SK-N-SH (cell line): ENCODE data around the gene AP3S2. TPM values are rescaled to one million over a fixed set of nuclear protein-coding genes. Genes with fewer than 3 reads are reported as not detected.

ENCODE experiments used
- CTCF ChIA-PET: fragments of 300-600, 350-600 bp; formaldehyde crosslinking; extraction: SDS; loops from one replicate; lab custom pipeline; 2021; lab: Yijun Ruan, JAX
- POLR2A ChIA-PET: fragments of 350-600 bp; sonication (Branson Sonifier 250); formaldehyde crosslinking; extraction: SDS; loops from one replicate; lab custom pipeline; 2020; ENCODE audit warnings: antibody characterized with exemption, inconsistent platforms; lab: Yijun Ruan, JAX
- DNase-seq: peaks from one replicate; pipeline ENCODE4 v3.0.0; 2012
- H2AFZ ChIP-seq: fragments of 200-600 bp; sonication (generic); 2 replicates; pipeline ENCODE4 v1.8.1; 2016; ENCODE audit warnings: antibody characterized with exemption, mild to moderate bottlenecking, low read depth
- H3F3A ChIP-seq: fragments of 200-600 bp; sonication (generic); replicated peaks from 2 replicates; pipeline ENCODE3; 2016; ENCODE audit warnings: antibody characterized with exemption, mild to moderate bottlenecking; ENCODE audit not compliant: insufficient read depth
- H3K27ac ChIP-seq, 2 experiments: fragments of 200-500 bp in 1 of 2; fragments of 200-600 bp in 1 of 2; sonication (Bioruptor generic) in 1 of 2; sonication (generic), shearing (Covaris generic) in 1 of 2; 2 replicates each; pipeline versions ENCODE4 v1.5.1 to v1.6.1; 2014 to 2016; ENCODE audit warnings: low read depth in 2 of 2, inconsistent platforms in 1 of 2, low read length in 1 of 2, mild to moderate bottlenecking in 1 of 2, mixed read lengths in 1 of 2
- H3K27me3 ChIP-seq: fragments of 200-600 bp; sonication (generic), shearing (Covaris generic); 2 replicates; pipeline ENCODE4 v1.6.1; 2016; ENCODE audit warnings: mixed run types; ENCODE audit not compliant: insufficient read depth
- H3K36me3 ChIP-seq, 2 experiments: fragments of 200-500 bp in 1 of 2; fragments of 200-600 bp in 1 of 2; sonication (Bioruptor generic) in 1 of 2; sonication (generic) in 1 of 2; replicated peaks in 1 of 2; 2 replicates each; pipeline versions ENCODE3 to v1.5.1; 2014 to 2016; ENCODE audit warnings: low read length in 1 of 2, mild to moderate bottlenecking in 1 of 2; ENCODE audit not compliant: insufficient read depth in 2 of 2, control insufficient read depth in 1 of 2
- H3K4me1 ChIP-seq, 2 experiments: fragments of 200-500 bp in 1 of 2; fragments of 200-600 bp in 1 of 2; sonication (Bioruptor generic) in 1 of 2; sonication (generic), shearing (Covaris generic) in 1 of 2; 2 replicates each; pipeline versions ENCODE4 v1.5.1 to v1.6.1; 2014 to 2016; ENCODE audit warnings: low read depth in 1 of 2, low read length in 1 of 2, mixed run types in 1 of 2; ENCODE audit not compliant: insufficient read depth in 2 of 2, control insufficient read depth in 1 of 2
- H3K4me2 ChIP-seq: fragments of 200-600 bp; sonication (generic), shearing (Covaris generic); 2 replicates; pipeline ENCODE4 v1.6.1; 2017; ENCODE audit warnings: mixed run types
- H3K4me3 ChIP-seq, 2 experiments: fragments of 200-500 bp in 1 of 2; fragments of 200-600 bp in 1 of 2; sonication (Bioruptor generic) in 1 of 2; sonication (generic), shearing (Covaris generic) in 1 of 2; 2 replicates each; pipeline versions ENCODE4 v1.5.1 to v1.8.1; 2014 to 2016; ENCODE audit warnings: low read depth in 2 of 2, inconsistent platforms in 1 of 2, low read length in 1 of 2, mild to moderate bottlenecking in 1 of 2, mixed read lengths in 1 of 2, moderate library complexity in 1 of 2
- H3K79me2 ChIP-seq: fragments of 200-600 bp; sonication (generic); 2 replicates; pipeline ENCODE4 v1.8.1; 2017; ENCODE audit warnings: mild to moderate bottlenecking; ENCODE audit not compliant: insufficient read depth
- H3K9ac ChIP-seq: fragments of 200-600 bp; sonication (generic); 2 replicates; pipeline ENCODE4 v1.6.1; 2017; ENCODE audit warnings: mixed run types
- H3K9me2 ChIP-seq: fragments of 200-600 bp; sonication (generic); 2 replicates; pipeline ENCODE4 v1.6.1; 2017; ENCODE audit warnings: mixed run types
- H3K9me3 ChIP-seq: fragments of 200-600 bp; sonication (generic); 2 replicates; pipeline ENCODE4 v1.6.1; 2017; ENCODE audit warnings: mixed run types, mild to moderate bottlenecking, moderate library complexity
- H4K20me1 ChIP-seq: fragments of 200-600 bp; sonication (generic); 2 replicates; pipeline ENCODE4 v1.6.1; 2017; ENCODE audit warnings: mild to moderate bottlenecking, mixed run types; ENCODE audit not compliant: insufficient read depth
- CTCF ChIP-seq: fragments of 200-600 bp; sonication (generic); IDR thresholded peaks from 2 replicates; pipeline ENCODE4 v1.6.1; 2017; ENCODE audit warnings: antibody characterized with exemption, mild to moderate bottlenecking, moderate library complexity
- FOXJ3 ChIP-seq: sonication (generic); formaldehyde crosslinking; IDR thresholded peaks from 2 replicates; pipeline ENCODE4 v1.5.1; 2020; ENCODE audit warnings: mild to moderate bottlenecking, missing genetic modification reagents
- GABPA ChIP-seq: IDR thresholded peaks from 2 replicates; pipeline ENCODE4 v1.4.0; 2012; ENCODE audit warnings: low read depth, mild to moderate bottlenecking
- IRF3 ChIP-seq: fragments of 150-350 bp; IDR thresholded peaks from 2 replicates; pipeline ENCODE4 v1.6.1; 2016; ENCODE audit warnings: mild to moderate bottlenecking, low read depth, low read length
- JUND ChIP-seq: IDR thresholded peaks from 2 replicates; pipeline ENCODE4 v1.4.0; 2012
- NRF1 ChIP-seq: IDR thresholded peaks from 2 replicates; pipeline ENCODE4 v1.6.1; 2012; ENCODE audit warnings: low read depth, mild to moderate bottlenecking, low read length
- RCOR1 ChIP-seq: fragments of 150-350 bp; IDR thresholded peaks from 2 replicates; pipeline ENCODE4 v1.6.1; 2017; ENCODE audit warnings: antibody characterized with exemption, low read length
- REST ChIP-seq: IDR thresholded peaks from 2 replicates; pipeline ENCODE4 v1.6.1; 2012; ENCODE audit warnings: mild to moderate bottlenecking, low read depth, low read length, moderate library complexity
- SIN3A ChIP-seq: IDR thresholded peaks from 2 replicates; pipeline ENCODE4 v1.6.1; 2012; ENCODE audit warnings: low read depth, mild to moderate bottlenecking, low read length, moderate library complexity, borderline replicate concordance
- SMC3 ChIP-seq: IDR thresholded peaks from 2 replicates; pipeline ENCODE4 v1.6.1; 2012; ENCODE audit warnings: low read depth, low read length, improper control_type of control experiment
- TAF1 ChIP-seq: IDR thresholded peaks from 2 replicates; pipeline ENCODE4 v1.6.1; 2012; ENCODE audit warnings: low read depth, mild to moderate bottlenecking, low read length, moderate library complexity, borderline replicate concordance
- TEAD4 ChIP-seq: IDR thresholded peaks from 2 replicates; pipeline ENCODE4 v1.4.0; 2012; ENCODE audit warnings: mild to moderate bottlenecking, borderline replicate concordance; ENCODE audit not compliant: insufficient read depth
- YY1 ChIP-seq: IDR thresholded peaks from 2 replicates; pipeline ENCODE4 v1.4.0; 2012; ENCODE audit warnings: low read depth, mild to moderate bottlenecking
- ZBTB33 ChIP-seq: IDR thresholded peaks from 2 replicates; pipeline ENCODE4 v1.4.0; 2012; ENCODE audit warnings: low read depth, borderline replicate concordance
- WGBS: methylation state at CpG from one replicate; pipeline ENCODE4 v1.1.6; 2017; ENCODE audit warnings: low lambda C conversion rate; 5-methylcytosine and 5-hydroxymethylcytosine counted together
- polyA plus RNA-seq, 3 experiments: library from polyadenylated mRNA; depleted of rRNA; stranded (reverse); fragments of >200 nt; gene quantifications; 2 replicates each; pipeline ENCODE4 v1.2.3, GENCODE V29; 2012

Gene AP3S2
- polyA plus RNA-seq, 1 of the 3 experiments (the other 2 are of a cell fraction): 11.9 TPM

- Histone ChIP-seq H3K9ac (no peak overlapping the region), H3K79me2 (no peaks in the 10 kb centered on the region), H3K9me3 (no peaks in the 10 kb centered on the region), H3K4me1 (no peaks in the 10 kb centered on the region), H3K4me2 (no peak overlapping the region), H3K4me3 (no peak overlapping the region), H3K36me3 (peaks cover 28 to 35% of the 10 kb centered on the region in 2 experiments), H2AFZ (no peak overlapping the region), H4K20me1 (no peaks in the 10 kb centered on the region), H3F3A (no peaks in the 10 kb centered on the region), H3K27ac (no peak overlapping the region), H3K9me2 (no peaks in the 10 kb centered on the region), H3K27me3 (no peaks in the 10 kb centered on the region)
- WGBS: 95% methylated on average over 4 of the region's 4 CpGs
- no peak for TF ChIP-seq GABPA
- no peak for TF ChIP-seq FOXJ3 (CRISPR knock-in tag)
- TF ChIP-seq JUND: no peak
- no peak for TF ChIP-seq TEAD4
- no peak for TF ChIP-seq REST
- TF ChIP-seq SMC3: no peak
- TF ChIP-seq TAF1: no peak
- no peak for TF ChIP-seq ZBTB33
- TF ChIP-seq RCOR1: no peak
- TF ChIP-seq NRF1: no peak
- no peak for TF ChIP-seq IRF3
- no peak for TF ChIP-seq YY1
- TF ChIP-seq SIN3A: no peak
- no peak for TF ChIP-seq CTCF
- POLR2A ChIA-PET: no interaction called here
- CTCF ChIA-PET: interaction anchor here (0.9 to 8.2 kb wide), 3 partner anchors 15 to 131 kb away, joined by 3 to 153 read pairs (median 3); no protein-coding TSS in a partner anchor
- no peak for DNase-seq
These were observed 23.0 kb downstream of the AP3S2 start for GRCh38 chr15:89870688-89871288.
